HG03457 (cell line): Measurements from ENCODE around the gene PALM.
"Not testable (repeated sequence)": the region's sequence is repeated elsewhere in the genome, so short reads cannot be mapped to it uniquely, and the experiment has no call there.

ENCODE experiments used
- ATAC-seq: cut with Tn5 transposase; IDR thresholded peaks from one replicate; pipeline ENCODE4 v1.9.1; 2021; ENCODE audit warnings: moderate number of reproducible peaks; ENCODE audit not compliant: unreplicated experiment

PALM gene

DNA sequence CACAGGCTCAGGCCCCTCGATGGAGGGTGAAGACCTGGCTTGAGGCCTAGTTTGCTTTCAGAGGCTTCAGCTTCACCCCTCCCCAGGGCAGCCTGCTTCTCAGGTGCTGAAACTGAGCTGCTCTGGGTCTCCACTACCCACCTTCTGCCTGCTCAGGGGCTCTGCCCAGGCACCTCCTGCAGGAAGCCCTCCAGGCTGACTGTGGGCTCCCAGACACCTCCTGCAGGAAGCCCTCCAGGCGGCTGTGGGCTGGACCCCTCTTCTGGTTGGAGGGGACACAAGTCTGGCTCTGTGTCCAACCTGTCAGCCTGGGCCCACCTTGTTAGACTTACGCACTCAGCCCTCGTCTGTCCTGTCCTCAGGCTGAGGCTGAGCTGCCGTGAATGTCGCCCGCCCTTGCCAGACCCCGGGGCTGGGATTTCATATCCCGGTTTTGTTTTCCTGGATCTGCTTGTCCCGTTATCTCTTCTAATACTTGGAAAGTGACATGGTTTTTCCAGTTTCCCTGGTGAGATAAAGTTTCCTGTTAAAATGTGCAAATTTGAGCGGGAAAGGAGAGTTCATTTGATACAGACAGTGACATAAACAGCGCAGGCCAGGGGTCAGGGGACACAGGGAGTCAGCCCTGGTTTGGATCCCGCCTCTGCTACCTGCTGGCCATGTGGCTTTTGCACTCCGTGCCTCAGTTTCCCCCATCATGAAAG is 21.4 kb downstream of the PALM start:
- ATAC-seq, result no peak

DNA sequence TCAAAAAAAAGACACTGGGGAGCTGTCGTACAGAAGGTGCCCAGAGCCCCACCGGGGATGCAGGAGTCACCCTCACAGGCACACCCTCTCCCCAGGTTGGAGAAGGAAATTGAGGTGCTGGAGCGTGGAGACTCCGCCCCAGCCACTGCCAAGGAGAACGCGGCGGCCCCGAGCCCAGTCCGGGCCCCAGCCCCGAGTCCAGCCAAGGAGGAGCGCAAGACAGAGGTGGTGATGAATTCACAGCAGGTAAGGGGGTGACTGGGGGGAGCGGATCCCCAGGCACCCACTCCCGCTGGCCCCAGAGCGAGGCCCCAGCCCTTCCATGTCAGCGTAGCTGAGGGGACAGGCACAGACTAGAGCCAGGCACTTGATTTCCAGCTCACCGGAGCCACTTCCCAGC is 22.3 kb downstream of the PALM start:
- ATAC-seq, result no peak

DNA sequence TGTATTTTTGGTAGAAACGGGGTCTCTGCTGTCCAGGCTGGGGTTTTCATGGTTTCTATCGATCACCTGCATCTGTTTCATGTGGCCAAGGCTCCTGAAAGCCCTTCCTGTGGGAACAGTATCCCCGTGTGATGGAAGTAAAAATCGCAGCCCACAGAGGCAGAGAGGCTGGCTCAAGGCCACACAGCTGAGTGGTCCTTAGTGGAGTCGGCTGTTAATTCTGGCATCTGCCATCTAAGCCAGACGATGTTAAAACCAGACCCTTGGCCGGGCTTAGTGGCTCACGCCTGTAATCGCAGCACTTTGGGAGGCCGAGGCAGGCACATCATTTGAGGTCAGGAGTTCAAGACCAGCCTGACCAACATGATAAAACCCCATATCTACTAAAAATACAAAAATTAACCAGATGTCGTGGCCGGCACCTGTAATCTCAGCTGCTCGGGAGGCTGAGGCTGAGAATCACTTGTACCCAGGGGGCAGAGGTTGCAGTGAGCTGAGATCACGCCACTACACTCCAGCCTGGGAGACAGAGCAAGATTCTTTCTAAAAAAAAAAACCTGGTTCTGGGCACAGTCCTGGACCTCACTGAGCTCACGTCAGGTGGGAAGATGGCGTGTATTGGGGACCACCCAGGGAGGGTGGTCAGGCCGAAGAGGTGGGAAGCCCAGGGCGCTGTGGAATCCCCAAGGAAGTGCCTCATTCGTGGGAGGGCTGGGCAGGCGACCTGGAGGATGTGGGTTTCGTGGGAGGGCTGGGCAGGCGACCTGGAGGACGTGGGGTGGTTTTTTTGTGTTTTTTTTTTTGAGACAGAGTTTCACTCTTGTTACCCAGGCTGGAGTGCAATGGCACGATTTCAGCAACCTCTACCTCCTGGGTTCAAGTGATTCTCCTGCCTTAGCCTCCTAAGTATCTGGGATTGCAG is 23.7 kb downstream of the PALM start:
- no peak for ATAC-seq

DNA sequence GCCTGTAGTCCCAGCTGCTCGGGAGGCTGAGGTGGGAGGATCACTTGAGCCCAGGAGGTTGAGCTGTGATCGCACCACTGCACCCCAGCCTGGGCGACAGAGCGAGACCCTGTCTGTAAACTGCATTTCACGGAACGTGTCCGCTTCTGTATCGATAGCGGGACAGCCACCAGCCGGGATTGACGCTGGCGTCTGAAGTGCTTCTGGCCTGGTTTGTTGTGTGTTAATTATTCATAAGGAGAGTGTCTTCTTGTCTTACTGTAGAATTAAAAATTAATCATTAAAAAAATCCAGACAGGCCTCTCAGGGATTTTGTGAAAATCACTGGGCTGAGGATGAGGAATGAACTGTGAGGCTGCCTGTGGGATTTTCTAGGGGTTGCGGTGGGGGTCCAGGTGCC is 26.0 kb downstream of the PALM start:
- no peak for ATAC-seq

DNA sequence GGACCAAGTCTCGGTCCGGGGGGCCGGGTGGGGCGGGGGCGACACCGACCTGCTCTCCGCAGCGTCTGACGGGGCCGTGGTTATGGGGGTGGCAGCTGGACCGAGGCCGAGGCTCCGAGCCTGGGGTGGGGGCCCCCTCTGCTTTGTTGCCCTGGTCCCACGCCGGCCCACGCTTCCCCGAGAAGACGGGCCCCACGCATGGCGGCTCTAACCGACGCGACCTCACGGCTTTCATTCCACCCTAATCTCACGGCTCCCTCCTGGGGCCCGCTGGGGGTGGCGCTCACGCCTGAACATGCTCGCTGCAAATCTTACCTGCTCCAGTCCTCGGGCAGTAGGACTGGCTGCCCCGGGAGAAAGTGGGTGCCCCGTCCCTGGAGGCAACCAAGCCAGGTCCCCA is 27.4 kb downstream of the PALM start:
- ATAC-seq, result no peak

DNA sequence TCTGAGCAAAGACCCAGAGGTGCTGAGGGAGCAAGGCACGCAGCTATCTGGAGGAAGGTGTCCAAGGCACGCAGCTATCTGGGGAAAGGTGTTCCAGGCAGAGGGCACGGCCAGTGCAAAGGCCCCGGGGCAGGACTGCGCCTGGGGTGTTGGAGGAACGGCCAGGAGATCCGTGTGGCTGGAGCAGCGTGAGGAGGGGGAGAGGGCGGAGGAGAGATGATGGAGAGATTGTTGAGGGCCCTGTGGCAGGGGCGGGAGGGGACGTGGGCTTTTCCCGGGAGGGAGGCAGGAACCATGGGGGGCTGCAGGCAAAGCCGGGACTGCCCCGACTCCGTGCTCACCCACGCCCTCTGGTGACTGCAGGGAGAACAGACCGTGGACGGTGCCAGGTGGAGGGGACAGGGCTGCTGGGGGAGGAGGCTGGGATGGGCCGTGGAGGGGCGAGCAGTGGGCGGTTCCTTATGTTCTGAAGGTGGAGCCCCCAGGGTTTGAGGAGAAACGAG is 28.9 kb downstream of the PALM start:
- no peak for ATAC-seq

DNA sequence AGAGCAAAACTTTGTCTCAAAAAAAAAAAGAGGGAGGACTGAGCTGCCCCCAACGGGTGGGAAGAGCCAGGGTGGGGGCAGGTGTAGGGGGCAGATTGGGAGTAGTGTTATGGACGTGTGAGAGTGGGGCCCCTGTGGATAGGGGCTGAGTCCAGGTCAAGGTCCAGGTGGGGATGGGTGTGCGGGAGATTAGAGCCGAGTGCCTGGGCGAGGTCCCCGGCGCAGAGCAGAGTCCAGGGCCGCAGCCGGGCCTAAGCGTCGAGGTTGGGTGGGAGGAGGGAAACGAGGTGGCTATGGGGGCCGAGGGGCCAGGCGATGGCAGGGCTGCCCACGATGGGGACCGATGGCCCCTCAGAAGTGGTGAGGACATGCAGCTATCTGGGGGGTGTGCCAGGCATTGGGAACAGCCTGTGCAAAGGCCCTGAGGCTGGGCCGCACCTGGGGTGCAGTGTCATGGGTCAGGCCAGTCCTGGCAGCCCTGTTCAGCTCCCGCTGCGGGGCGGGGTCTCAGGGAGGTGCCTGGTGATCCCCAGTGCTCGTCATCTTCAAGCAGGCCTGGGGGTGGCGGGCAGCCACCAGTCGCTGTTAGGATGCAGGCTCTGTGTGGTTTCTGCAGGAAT is 29.9 kb downstream of the PALM start:
- ATAC-seq, result no peak

DNA sequence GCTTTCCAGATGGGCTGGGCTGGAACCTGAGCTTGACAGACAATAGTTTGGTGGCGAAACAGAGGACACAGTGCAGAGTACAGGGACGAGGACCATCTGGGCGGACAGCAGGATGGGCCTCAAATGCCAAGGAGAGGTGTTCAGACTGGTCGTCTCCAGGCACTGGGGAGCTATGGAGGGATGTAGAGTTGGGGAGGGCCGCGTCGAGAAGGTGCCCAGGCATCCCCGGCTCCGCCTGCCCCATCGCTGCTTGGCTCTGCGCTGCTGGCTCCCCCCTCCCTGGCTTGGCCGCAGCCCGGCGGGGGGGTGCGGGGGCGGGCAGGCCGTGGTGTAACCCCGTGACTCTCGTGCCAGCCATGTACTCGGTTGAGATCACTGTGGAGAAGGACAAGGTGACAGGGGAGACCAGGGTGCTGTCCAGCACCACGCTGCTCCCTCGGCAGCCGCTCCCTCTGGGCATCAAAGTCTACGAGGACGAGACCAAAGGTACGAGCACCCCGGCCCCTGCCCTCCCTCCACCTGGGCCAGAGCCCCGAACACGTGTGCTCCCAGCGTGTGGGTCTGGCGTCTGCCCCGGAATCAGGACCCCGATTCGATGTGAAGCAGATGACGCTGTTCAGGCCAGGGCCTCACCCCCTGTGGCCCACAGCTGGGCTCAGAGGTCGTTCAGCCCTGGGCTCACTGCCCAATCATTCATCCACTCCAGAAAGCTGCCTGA is 31.4 kb downstream of the PALM start:
- ATAC-seq, result no peak

DNA sequence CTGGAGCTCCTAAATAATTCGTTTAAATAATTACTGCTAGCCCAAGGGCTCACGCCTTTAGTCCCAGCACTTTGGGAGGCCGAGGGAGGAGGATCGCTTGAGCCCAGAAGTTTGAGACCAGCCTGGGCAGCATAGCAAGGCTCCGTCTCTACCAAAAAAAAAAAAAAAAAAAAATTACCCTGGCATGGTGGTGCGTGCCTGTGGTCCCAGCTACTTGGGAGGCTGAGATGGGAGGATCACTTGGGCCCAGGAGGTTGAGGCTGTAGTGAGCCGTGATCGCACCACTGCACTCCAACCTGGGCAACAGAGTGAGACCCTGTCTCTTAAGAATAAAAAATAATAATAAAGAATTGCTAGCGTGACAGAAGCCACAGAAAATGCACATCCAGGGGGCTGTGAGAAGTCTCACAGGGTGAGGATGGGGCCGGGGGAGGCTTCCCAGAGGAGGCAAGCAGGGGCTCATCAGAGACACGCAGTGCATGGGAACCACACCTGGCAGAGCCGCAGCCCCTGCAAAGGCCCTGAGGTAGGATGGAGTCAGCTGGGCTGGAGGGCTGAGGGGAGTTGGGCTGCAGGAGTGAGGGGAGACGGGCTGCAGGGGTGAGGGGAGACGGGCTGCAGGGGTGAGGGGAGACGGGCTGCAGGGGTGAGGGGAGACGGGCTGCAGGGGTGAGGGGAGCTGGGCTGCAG is 32.2 kb downstream of the PALM start:
- ATAC-seq, result not testable (repeated sequence)

DNA sequence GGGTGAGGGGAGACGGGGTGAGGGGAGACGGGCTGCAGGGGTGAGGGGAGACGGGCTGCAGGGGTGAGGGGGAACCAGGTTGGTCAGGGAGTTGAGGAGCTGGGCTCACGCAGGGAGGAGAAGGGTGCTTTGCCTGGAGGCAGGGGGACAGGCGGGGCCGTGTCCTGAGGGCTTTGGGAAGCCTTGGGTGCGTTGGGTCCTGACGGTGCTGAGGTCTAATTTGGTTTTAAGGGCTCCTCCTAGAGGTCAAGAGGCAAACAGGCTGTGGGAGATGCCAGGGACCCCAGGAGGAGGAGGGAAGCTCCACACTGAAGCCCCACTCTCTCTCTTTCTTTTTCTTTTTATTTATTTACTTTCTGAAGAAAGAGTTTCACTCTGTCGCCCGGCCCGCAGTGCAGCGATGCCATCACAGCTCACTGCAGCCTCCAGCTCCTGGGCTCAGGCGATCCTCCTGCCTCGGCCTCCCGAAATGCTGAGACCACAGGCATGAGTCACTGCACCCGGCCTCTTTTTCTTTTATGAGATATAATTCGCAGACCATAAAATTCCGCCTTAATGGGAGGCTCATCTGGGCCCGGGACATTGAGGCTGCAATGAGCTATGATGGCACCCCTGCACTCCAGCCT is 32.9 kb downstream of the PALM start:
- ATAC-seq, result no peak

DNA sequence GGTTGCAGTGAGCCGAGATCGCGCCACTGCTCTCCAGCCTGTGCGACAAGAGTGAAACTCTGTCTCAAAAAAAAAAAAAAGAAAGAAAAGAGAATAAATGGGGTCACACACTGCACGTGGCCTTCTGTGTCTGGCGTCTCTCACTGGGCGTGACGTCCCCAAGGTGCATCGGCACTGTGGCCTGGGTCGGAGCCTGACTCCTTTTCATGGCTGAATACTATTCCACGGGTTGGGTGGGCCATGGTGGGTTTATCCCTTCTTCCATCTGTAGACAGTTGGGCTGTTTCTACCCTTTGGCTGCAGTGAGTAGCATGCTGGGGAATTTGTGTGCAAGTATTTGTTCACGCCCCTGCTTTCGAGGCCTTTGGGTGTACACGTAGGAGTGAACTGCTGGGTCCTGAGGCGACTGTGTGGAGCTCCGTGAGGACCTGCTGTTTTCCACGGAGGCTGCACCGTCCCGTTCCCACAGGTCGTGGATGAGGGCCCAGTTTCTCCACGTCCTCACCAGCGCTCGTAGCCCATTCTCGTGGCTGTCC is 33.9 kb downstream of the PALM start:
- no peak for ATAC-seq

DNA sequence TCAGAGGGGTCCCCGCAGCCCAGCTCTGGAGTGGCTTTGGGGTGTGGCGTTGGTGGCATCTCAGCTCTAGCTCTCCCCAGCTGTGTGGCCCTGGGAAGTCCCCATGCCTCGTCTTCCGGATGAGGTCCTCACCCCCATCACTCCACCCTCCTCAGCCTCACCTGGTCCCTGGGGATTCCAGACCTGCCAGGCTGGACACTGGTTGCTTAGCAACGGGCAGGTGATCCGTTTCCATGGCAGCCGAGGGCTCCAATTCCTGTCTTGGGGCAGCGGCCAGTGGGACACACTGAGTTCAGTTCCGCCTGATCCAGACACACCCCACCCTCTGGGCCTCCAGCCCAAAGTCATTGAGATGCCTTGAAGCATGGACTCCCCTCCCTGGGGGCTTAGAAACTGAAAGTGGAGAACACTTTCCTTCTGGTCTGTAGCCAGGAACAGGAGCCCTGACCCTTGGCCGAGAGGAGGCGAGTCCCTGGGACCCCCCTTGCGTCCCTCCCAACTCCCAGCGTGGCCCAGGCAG is 34.5 kb downstream of the PALM start:
- ATAC-seq, result no peak

DNA sequence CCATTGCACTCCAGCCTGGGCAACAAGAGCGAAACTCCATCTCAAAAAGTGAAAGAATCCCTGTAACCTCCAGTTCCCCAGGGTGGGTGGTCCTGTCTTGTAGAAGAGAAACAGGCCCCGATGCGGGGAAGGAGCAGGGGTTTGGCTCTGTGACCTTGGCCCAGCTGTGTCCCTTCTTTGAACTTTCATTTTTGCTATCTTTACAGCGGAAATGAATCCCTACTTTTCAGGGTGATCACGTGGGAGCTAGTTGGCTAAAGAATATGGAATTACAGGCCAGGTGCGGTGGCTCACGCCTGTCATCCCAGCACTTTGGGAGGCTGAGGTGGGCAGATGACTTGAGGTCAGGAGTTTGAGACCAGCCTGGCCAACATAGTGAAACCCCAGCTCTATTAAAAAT is 36.4 kb downstream of the PALM start:
- ATAC-seq, result not testable (repeated sequence)

DNA sequence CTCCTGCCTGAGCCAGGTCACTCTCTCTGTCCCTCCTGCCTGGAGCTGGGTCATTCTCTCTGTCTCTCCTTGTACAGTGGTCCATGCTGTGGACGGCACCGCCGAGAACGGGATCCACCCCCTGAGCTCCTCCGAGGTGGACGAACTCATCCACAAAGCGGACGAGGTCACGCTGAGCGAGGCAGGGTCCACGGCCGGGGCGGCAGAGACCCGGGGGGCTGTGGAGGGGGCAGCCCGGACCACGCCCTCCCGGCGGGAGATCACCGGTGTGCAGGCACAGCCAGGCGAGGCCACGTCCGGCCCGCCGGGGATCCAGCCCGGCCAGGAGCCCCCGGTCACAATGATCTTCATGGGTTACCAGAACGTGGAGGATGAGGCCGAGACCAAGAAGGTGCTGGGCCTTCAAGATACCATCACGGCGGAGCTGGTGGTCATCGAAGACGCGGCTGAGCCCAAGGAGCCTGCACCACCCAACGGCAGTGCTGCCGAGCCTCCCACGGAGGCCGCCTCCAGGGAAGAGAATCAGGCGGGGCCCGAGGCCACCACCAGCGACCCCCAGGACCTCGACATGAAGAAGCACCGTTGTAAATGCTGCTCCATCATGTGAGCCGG is 37.6 kb downstream of the PALM start:
- no peak for ATAC-seq

DNA sequence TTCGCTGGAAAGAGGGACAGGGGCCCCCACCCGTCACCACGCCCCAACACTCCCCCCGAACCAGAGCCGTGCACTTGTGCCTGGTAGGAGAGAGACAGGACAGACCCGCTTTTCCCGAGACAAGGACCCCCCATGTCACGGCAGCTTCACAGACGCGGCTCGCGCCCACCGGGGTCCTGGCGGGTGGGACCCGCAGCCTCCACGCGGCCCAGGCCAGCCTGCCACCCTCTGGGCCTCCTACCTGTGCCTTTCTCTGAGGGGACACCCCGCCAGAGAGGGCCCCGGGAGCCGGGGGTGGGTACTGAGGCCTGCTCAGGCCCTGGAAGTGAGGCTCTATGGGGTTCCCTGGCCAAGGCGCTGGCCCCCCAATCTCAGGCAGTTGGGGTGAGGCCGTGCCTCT is 38.2 kb downstream of the PALM start:
- ATAC-seq, result no peak

DNA sequence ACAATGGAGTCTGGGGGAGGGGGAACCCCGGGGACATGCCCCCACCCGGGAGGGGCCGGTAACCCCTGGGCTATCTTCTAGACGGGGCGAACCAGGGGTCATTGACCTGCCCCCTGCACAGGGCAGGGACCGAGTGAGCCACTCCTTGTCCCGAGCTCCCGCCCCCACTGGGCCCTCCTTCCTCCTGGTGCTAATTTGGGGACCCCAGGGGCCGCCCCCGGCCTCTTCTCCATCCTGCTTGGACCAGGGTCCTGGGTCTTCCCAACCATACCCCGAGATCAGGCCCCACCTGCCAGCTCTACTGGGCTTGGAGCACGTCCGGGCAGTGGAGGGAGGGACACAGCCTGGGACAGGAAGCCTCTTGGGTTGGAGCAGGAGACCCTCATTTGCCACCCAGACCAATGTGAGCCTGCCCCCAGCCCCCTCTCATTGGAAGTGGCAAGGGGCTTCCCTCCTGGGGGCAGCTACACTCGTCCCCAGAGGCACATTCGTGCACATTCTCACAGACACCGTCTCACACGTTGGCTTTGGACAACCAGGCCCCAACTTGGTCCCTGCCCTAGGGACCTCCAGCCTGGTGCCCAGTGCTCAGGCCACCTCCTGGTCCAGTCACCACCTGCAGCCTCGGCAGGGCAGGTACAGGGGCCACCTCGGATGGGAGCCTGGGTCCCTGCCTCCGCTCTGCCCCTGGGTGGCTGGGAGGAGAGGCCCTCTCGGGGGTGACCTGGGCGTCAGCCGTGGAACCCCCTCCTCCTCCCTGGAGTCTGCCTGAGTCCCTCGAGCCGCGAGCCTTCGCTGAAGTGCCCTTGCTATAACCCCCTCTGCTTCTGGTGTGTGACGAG is 38.9 kb downstream of the PALM start:
- no peak for ATAC-seq

DNA sequence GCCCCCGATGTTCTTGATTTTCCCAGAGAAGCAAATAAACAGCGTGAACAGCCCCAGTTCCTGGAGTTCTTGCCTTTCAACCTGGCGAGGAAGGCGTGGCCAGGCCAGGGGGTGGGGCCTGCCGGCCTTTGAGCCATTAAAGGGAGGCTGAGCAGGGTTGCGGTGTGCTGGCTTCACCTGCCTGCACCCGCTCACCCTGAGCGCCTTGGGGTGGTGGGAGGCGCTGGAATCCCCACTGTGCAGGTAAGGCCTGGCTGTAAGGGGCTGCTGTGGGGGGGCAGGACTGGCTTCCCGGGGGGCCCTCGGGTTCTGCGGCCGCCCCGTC is 39.5 kb downstream of the PALM start:
- no peak for ATAC-seq

DNA sequence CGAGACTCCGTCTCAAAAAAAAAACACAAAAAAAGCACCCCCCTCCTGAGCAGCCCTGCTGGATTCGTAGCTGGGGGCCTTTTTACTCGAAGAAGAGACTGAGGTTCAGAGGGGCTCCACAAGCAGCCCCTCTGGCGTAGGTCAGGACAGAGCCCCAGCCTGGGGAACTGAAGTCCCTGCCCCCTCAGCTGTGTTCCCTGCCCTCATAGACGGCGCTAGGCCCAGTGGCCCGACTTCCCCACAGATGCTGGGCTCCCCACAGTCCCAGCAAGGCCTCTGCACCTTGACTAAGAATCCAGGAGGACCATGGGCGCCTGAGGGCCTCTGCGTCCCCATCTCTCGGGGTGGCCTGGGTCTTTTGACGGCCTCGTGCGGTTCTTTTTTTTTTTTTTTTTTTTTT is 41.1 kb downstream of the PALM start:
- ATAC-seq, result no peak
